Endothelial cell of umbilical vein (primary cell): ENCODE results near the gene FGF3.

ENCODE experiments used
- CTCF ChIP-seq, 2 donors: IDR thresholded peaks; 1 replicate in 1 of 2; 2 replicates in 1 of 2; pipeline ENCODE4 v1.5.1; 2011; ENCODE audit warnings: low read length in 2 of 2, mild to moderate bottlenecking in 2 of 2, moderate library complexity in 2 of 2, control low read depth in 1 of 2, inconsistent platforms in 1 of 2, low read depth in 1 of 2; ENCODE audit not compliant: insufficient read depth in 1 of 2; ENCODE audit errors: extremely low read depth in 1 of 2
- EZH2 ChIP-seq: IDR thresholded peaks from 2 replicates; pipeline ENCODE4 v1.6.1; 2012; ENCODE audit warnings: borderline replicate concordance, low read depth, mild to moderate bottlenecking, moderate library complexity, low read length, inconsistent platforms; ENCODE audit not compliant: severe bottlenecking
- FOS ChIP-seq: IDR thresholded peaks from 2 replicates; pipeline ENCODE4 v1.6.1; 2011; ENCODE audit warnings: mild to moderate bottlenecking, low read length, moderate library complexity, borderline replicate concordance; ENCODE audit not compliant: insufficient read depth
- GATA2 ChIP-seq: IDR thresholded peaks from 2 replicates; pipeline ENCODE4 v1.7.0; 2011; ENCODE audit warnings: low read depth, mild to moderate bottlenecking, moderate library complexity, mixed read lengths, low read length; ENCODE audit not compliant: insufficient read length, insufficient read depth
- JUN ChIP-seq: IDR thresholded peaks from 2 replicates; pipeline ENCODE4 v1.6.1; 2011; ENCODE audit warnings: borderline replicate concordance, low read depth; ENCODE audit not compliant: insufficient read length, insufficient read depth
- MAX ChIP-seq: IDR thresholded peaks from 2 replicates; pipeline ENCODE4 v1.6.1; 2011; ENCODE audit not compliant: insufficient read depth, insufficient read length
- MYC ChIP-seq: IDR thresholded peaks from one replicate; pipeline ENCODE4 v1.6.1; 2011; ENCODE audit warnings: mild to moderate bottlenecking, low read depth, low read length
- POLR2A ChIP-seq: IDR thresholded peaks from 2 replicates; pipeline ENCODE4 v1.6.1; 2012; ENCODE audit warnings: low read depth, mild to moderate bottlenecking, control low read depth, low read length
- POLR2AphosphoS5 ChIP-seq: IDR thresholded peaks from 2 replicates; pipeline ENCODE4 v1.6.1; 2012; ENCODE audit warnings: low read depth, mild to moderate bottlenecking, control low read depth, low read length, moderate library complexity; ENCODE audit not compliant: insufficient read depth

- TF ChIP-seq POLR2A, result no peak
- TF ChIP-seq EZH2, result no peak
- no peak for TF ChIP-seq JUN
- no peak for TF ChIP-seq CTCF (IDR thresholded peaks at IDR 0.05; ENCODE audit: extremely low read depth in 1 of 2, insufficient read depth in 1 of 2, low read depth in 1 of 2, low read length in 2 of 2)
- no peak for TF ChIP-seq FOS
- TF ChIP-seq POLR2AphosphoS5, result no peak
- no peak for TF ChIP-seq MYC
- no peak for TF ChIP-seq GATA2
- TF ChIP-seq MAX, result no peak
Measured at GRCh38 chr11:69819541-69820070, 390 bp upstream of the FGF3 start.
